HepG2 (cell line): ENCODE measurements around the gene CSNK1D. TPM values are rescaled to one million over a fixed set of nuclear protein-coding genes. Genes with fewer than 3 reads are reported as not detected.

Experiments
- BORCS8-MEF2B ChIP-seq: sonication (generic); formaldehyde crosslinking; IDR thresholded peaks from 2 replicates; pipeline ENCODE4 v1.8.0; 2022; ENCODE audit warnings: mild to moderate bottlenecking, missing genetic modification reagents
- CHD2 ChIP-seq: IDR thresholded peaks from 2 replicates; pipeline ENCODE4 v1.6.1; 2011; ENCODE audit warnings: low read depth, low read length, improper control_type of control experiment
- ELF4 ChIP-seq: sonication (generic); formaldehyde crosslinking; IDR thresholded peaks from 2 replicates; pipeline ENCODE4 v1.5.0; 2020; ENCODE audit warnings: missing genetic modification reagents, mild to moderate bottlenecking, moderate library complexity, borderline replicate concordance
- RXRB ChIP-seq: IDR thresholded peaks from 2 replicates; pipeline ENCODE4 v1.6.1; 2016; ENCODE audit warnings: borderline replicate concordance, missing genetic modification reagents, missing compliant biosample characterization
- TBL1XR1 ChIP-seq: fragments of 150-350 bp; IDR thresholded peaks from 2 replicates; pipeline ENCODE4 v1.6.1; 2014; ENCODE audit warnings: borderline replicate concordance, low read length; ENCODE audit not compliant: partially characterized antibody
- ZFP41 ChIP-seq: sonication (generic); formaldehyde crosslinking; IDR thresholded peaks from 2 replicates; pipeline ENCODE4 v1.4.0; 2020; ENCODE audit warnings: mild to moderate bottlenecking, missing genetic modification reagents, borderline replicate concordance
- ZNF207 ChIP-seq: fragments of 450-650 bp; IDR thresholded peaks from 2 replicates; pipeline ENCODE4 v1.6.1; 2016; ENCODE audit warnings: antibody characterized with exemption, borderline replicate concordance
- ZNF367 ChIP-seq: sonication (generic); formaldehyde crosslinking; IDR thresholded peaks from 2 replicates; pipeline ENCODE4 v1.4.0; 2020; ENCODE audit warnings: missing genetic modification reagents, borderline replicate concordance
- ZNF724P ChIP-seq: sonication (generic); formaldehyde crosslinking; IDR thresholded peaks from 2 replicates; pipeline ENCODE4 v1.8.0; 2022; ENCODE audit warnings: missing genetic modification reagents, borderline replicate concordance
- ZNF839 ChIP-seq: sonication (generic); formaldehyde crosslinking; IDR thresholded peaks from 2 replicates; pipeline ENCODE4 v1.4.0; 2020; ENCODE audit warnings: missing genetic modification reagents, mild to moderate bottlenecking, borderline replicate concordance
- polyA plus RNA-seq, 8 experiments: library from polyadenylated mRNA; depleted of rRNA in 3 of 8; stranded (reverse) in 7 of 8; unstranded in 1 of 8; fragments of >200 nt; fragmentation: Illumina TruSeq in 4 of 8; extraction: Trizol in 4 of 8; gene quantifications; 2 replicates each; pipeline versions ENCODE4 v1.2.1 to v1.2.3, GENCODE V29; 2011 to 2016; ENCODE audit warnings: low read depth in 4 of 8, missing spikeins in 1 of 8, mixed read lengths in 1 of 8; ENCODE audit not compliant: insufficient read depth in 1 of 8
- total RNA-seq, 5 experiments: library from RNA; depleted of rRNA; stranded (reverse); fragments of >200 nt; fragmentation: Illumina TruSeq; extraction: Trizol; gene quantifications; 2 replicates each; pipeline ENCODE4 v1.2.3, GENCODE V29; 2016; ENCODE audit warnings: low read depth in 1 of 5
- TF ChIP-seq, protein P1 (sequence below): sonication (generic); formaldehyde crosslinking; IDR thresholded peaks from 2 replicates; pipeline ENCODE4 v1.4.0; 2020; ENCODE audit warnings: mild to moderate bottlenecking, missing genetic modification reagents
- TF ChIP-seq, protein P2 (sequence below): sonication (generic); formaldehyde crosslinking; conservative IDR thresholded peaks from 2 replicates; pipeline ENCODE4 v1.4.0; 2020; ENCODE audit warnings: missing genetic modification reagents
- TF ChIP-seq, protein P3 (sequence below): sonication (generic); formaldehyde crosslinking; IDR thresholded peaks from 2 replicates; pipeline ENCODE4 v1.4.0; 2020; ENCODE audit warnings: missing genetic modification reagents, borderline replicate concordance
- TF ChIP-seq, protein P4 (sequence below): sonication (generic); formaldehyde crosslinking; conservative IDR thresholded peaks from 2 replicates; pipeline ENCODE4 v1.8.0; 2022; ENCODE audit warnings: low read depth, missing genetic modification reagents
- TF ChIP-seq, protein P5 (sequence below): sonication (generic); formaldehyde crosslinking; IDR thresholded peaks from 2 replicates; pipeline ENCODE4 v1.8.0; 2022; ENCODE audit warnings: missing genetic modification reagents, mild to moderate bottlenecking, inconsistent platforms, borderline replicate concordance
- TF ChIP-seq, protein P6 (sequence below): sonication (generic); formaldehyde crosslinking; IDR thresholded peaks from 2 replicates; pipeline ENCODE4 v1.9.0; 2022; ENCODE audit warnings: missing genetic modification reagents, mild to moderate bottlenecking, borderline replicate concordance

Gene CSNK1D
- total and polyA plus RNA-seq, 2 of the 13 experiments (the other 11 are each of a cell fraction or from before 2014, with no cell fraction given), result 31.5 to 128 TPM

DNA sequence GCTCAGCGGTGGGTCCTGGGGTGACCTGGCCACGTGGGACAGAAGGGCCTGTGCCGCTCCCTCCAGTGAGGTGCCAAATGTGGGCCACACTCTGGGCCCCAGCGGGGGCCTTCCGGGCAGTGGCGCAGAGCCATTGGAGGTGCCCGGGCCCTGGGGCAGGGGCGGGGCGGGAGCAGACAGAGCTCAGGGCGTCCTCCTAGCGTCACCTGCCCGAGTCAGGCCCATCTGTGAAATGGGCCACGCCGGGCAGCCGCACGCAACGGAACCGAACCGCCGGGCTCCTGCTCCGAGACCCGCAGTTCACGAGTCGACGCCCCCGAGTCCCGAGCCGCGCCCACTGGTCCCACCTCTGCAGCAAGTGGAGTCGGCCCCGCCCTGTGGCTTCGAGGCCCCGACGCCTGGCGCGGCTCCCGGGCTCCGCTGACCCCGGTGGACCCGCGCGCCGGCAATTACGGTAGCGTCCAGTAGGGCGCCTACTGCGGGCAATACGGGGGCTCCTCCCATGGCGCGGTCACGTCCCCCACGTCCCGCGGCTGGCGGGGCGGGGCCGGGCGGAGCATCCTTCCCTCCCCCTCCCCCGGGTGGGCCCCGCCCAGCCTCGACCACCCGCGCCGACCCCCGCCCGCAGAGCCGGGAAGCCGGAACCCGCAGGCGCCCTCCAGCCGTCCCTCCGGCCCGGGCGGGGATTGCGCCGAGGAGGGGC is 42.7 kb downstream of the CSNK1D start (continued):
- TF ChIP-seq, protein P1, sequence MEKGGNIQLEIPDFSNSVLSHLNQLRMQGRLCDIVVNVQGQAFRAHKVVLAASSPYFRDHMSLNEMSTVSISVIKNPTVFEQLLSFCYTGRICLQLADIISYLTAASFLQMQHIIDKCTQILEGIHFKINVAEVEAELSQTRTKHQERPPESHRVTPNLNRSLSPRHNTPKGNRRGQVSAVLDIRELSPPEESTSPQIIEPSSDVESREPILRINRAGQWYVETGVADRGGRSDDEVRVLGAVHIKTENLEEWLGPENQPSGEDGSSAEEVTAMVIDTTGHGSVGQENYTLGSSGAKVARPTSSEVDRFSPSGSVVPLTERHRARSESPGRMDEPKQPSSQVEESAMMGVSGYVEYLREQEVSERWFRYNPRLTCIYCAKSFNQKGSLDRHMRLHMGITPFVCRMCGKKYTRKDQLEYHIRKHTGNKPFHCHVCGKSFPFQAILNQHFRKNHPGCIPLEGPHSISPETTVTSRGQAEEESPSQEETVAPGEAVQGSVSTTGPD (CRISPR knock-in tag), result peak; percentile 76; the same call in 1 of the 2 replicates
- TF ChIP-seq ELF4 (CRISPR knock-in tag) (0 out of 2 replicates have a peak, but pooled peaks have one; percentile 40), ZNF839 (CRISPR knock-in tag) (no peak), ZNF367 (peak; percentile 96; the same call in 1 of the 2 replicates), TBL1XR1 (no peak), ZNF724P (CRISPR knock-in tag) (no peak), CHD2 (no peak; the same call in 1 of the 2 replicates), BORCS8-MEF2B (CRISPR knock-in tag) (peak; percentile 95), RXRB (peak; percentile 89), ZNF207 (no peak), ZFP41 (peak; percentile 83; the same call in 1 of the 2 replicates)
- TF ChIP-seq, protein P2, sequence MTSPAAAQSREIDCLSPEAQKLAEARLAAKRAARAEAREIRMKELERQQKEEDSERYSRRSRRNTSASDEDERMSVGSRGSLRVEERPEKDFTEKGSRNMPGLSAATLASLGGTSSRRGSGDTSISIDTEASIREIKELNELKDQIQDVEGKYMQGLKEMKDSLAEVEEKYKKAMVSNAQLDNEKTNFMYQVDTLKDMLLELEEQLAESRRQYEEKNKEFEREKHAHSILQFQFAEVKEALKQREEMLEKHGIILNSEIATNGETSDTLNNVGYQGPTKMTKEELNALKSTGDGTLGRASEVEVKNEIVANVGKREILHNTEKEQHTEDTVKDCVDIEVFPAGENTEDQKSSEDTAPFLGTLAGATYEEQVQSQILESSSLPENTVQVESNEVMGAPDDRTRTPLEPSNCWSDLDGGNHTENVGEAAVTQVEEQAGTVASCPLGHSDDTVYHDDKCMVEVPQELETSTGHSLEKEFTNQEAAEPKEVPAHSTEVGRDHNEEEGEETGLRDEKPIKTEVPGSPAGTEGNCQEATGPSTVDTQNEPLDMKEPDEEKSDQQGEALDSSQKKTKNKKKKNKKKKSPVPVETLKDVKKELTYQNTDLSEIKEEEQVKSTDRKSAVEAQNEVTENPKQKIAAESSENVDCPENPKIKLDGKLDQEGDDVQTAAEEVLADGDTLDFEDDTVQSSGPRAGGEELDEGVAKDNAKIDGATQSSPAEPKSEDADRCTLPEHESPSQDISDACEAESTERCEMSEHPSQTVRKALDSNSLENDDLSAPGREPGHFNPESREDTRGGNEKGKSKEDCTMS (CRISPR knock-in tag), result no peak
- TF ChIP-seq, protein P3, sequence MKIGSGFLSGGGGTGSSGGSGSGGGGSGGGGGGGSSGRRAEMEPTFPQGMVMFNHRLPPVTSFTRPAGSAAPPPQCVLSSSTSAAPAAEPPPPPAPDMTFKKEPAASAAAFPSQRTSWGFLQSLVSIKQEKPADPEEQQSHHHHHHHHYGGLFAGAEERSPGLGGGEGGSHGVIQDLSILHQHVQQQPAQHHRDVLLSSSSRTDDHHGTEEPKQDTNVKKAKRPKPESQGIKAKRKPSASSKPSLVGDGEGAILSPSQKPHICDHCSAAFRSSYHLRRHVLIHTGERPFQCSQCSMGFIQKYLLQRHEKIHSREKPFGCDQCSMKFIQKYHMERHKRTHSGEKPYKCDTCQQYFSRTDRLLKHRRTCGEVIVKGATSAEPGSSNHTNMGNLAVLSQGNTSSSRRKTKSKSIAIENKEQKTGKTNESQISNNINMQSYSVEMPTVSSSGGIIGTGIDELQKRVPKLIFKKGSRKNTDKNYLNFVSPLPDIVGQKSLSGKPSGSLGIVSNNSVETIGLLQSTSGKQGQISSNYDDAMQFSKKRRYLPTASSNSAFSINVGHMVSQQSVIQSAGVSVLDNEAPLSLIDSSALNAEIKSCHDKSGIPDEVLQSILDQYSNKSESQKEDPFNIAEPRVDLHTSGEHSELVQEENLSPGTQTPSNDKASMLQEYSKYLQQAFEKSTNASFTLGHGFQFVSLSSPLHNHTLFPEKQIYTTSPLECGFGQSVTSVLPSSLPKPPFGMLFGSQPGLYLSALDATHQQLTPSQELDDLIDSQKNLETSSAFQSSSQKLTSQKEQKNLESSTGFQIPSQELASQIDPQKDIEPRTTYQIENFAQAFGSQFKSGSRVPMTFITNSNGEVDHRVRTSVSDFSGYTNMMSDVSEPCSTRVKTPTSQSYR (CRISPR knock-in tag), result peak; percentile 35; the same call in 1 of the 2 replicates
- TF ChIP-seq, protein P4, sequence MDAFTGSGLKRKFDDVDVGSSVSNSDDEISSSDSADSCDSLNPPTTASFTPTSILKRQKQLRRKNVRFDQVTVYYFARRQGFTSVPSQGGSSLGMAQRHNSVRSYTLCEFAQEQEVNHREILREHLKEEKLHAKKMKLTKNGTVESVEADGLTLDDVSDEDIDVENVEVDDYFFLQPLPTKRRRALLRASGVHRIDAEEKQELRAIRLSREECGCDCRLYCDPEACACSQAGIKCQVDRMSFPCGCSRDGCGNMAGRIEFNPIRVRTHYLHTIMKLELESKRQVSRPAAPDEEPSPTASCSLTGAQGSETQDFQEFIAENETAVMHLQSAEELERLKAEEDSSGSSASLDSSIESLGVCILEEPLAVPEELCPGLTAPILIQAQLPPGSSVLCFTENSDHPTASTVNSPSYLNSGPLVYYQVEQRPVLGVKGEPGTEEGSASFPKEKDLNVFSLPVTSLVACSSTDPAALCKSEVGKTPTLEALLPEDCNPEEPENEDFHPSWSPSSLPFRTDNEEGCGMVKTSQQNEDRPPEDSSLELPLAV (CRISPR knock-in tag), result peak; percentile 91
- TF ChIP-seq, protein P5, sequence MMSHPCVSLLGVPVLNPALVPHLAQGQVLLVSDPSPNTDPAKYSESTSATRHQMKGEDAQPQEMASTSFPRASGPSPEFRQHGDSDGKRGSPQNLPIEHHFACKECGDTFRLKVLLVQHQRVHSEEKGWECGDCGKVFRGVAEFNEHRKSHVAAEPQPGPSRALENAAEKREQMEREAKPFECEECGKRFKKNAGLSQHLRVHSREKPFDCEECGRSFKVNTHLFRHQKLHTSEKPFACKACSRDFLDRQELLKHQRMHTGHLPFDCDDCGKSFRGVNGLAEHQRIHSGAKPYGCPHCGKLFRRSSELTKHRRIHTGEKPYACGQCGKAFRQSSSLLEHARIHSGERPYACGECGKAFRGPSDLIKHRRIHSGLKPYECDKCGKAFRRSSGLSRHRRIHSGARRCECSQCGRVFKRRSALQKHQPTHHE, result peak; percentile 98
- TF ChIP-seq, protein P6, sequence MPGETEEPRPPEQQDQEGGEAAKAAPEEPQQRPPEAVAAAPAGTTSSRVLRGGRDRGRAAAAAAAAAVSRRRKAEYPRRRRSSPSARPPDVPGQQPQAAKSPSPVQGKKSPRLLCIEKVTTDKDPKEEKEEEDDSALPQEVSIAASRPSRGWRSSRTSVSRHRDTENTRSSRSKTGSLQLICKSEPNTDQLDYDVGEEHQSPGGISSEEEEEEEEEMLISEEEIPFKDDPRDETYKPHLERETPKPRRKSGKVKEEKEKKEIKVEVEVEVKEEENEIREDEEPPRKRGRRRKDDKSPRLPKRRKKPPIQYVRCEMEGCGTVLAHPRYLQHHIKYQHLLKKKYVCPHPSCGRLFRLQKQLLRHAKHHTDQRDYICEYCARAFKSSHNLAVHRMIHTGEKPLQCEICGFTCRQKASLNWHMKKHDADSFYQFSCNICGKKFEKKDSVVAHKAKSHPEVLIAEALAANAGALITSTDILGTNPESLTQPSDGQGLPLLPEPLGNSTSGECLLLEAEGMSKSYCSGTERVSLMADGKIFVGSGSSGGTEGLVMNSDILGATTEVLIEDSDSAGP, result peak; percentile 81
